ENCODE results near the gene WNT5B. TPM values are rescaled to one million over a fixed set of nuclear protein-coding genes. Genes with fewer than 3 reads are reported as not detected.

The WNT5B gene
- total RNA-seq, 1 donor from 2014 or later, result 11.3 TPM

DNA sequence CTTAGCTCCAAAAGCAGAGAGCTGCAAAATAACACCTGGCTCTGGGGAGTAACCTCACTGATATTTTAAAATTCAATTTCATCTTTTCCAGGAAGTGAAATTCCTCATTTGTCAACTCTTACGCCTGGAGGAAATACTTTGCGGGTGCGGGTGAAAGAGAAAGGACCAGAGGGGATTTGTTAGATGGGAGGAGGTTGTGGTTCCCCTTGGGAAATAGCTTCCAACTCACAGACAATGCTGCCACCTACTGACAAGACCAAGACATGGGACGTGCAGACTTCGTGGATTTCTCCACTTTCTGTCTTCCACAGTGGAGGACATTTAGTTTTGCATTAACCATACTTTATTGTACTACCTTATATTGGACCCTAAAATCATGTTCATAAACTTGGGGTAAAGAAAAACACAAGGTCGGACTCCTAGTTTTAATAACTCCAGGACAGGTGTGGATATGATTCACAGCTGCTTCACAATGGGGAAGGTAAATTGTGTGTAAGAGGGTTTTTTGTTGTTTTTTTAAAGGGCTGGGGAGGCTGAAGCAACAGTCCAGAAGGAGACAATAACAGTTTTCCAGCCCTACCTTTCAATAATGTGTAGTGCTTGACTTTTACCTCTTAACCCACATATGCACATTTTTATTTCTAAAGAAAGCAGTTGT lies 45.5 kb upstream of the WNT5B start:
- peak overlapping the region; percentile 8 for H3K4me3 Mint-ChIP-seq
- H3K4me1 Mint-ChIP-seq (ENCODE audit: unreplicated experiment), result peaks cover 30% of the 10 kb centered on the region
- TF ChIP-seq, protein P1, sequence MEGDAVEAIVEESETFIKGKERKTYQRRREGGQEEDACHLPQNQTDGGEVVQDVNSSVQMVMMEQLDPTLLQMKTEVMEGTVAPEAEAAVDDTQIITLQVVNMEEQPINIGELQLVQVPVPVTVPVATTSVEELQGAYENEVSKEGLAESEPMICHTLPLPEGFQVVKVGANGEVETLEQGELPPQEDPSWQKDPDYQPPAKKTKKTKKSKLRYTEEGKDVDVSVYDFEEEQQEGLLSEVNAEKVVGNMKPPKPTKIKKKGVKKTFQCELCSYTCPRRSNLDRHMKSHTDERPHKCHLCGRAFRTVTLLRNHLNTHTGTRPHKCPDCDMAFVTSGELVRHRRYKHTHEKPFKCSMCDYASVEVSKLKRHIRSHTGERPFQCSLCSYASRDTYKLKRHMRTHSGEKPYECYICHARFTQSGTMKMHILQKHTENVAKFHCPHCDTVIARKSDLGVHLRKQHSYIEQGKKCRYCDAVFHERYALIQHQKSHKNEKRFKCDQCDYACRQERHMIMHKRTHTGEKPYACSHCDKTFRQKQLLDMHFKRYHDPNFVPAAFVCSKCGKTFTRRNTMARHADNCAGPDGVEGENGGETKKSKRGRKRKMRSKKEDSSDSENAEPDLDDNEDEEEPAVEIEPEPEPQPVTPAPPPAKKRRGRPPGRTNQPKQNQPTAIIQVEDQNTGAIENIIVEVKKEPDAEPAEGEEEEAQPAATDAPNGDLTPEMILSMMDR (conservative IDR thresholded peaks at IDR 0.05), result peak; percentile 98
- H3K9me3 Mint-ChIP-seq, result no peaks in the 10 kb centered on the region
- peaks cover 23% of the 10 kb centered on the region for H3K27me3 Mint-ChIP-seq
- DNase-seq (ENCODE audit: extremely low spot score, unreplicated experiment), result no peak
- peak overlapping the region; percentile 12 for H3K27ac Mint-ChIP-seq
- H3K36me3 Mint-ChIP-seq, result peaks cover 11% of the 10 kb centered on the region

DNA sequence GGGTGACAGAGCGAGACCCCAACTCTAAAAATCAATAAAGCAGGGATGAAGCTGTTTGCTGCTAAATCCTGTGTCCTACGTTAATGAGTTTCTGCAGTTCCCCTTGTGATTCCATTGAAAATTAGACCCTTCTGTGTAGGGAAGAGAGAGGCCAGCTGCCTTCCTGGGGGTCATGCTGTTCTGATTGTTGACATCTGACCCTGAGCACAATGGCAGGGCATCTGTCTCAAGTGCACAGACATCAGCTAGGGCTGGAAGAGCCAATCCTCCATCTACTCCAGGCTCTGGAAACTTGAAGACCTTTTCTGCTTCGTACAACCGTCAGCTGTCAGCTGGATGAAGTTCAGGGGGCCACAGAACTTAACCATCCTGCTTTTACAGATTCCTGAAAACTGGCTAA lies 44.7 kb upstream of the WNT5B start:
- no peak overlapping the region for H3K4me3 Mint-ChIP-seq
- H3K27me3 Mint-ChIP-seq, result peaks cover 17% of the 10 kb centered on the region
- no peak overlapping the region for H3K27ac Mint-ChIP-seq
- no peaks in the 10 kb centered on the region for H3K9me3 Mint-ChIP-seq
- peaks cover 14% of the 10 kb centered on the region for H3K36me3 Mint-ChIP-seq
- DNase-seq (ENCODE audit: extremely low spot score, unreplicated experiment), result no peak
- peaks cover 34% of the 10 kb centered on the region for H3K4me1 Mint-ChIP-seq (ENCODE audit: unreplicated experiment)
- TF ChIP-seq, protein P1 (conservative IDR thresholded peaks at IDR 0.05), result no peak

DNA sequence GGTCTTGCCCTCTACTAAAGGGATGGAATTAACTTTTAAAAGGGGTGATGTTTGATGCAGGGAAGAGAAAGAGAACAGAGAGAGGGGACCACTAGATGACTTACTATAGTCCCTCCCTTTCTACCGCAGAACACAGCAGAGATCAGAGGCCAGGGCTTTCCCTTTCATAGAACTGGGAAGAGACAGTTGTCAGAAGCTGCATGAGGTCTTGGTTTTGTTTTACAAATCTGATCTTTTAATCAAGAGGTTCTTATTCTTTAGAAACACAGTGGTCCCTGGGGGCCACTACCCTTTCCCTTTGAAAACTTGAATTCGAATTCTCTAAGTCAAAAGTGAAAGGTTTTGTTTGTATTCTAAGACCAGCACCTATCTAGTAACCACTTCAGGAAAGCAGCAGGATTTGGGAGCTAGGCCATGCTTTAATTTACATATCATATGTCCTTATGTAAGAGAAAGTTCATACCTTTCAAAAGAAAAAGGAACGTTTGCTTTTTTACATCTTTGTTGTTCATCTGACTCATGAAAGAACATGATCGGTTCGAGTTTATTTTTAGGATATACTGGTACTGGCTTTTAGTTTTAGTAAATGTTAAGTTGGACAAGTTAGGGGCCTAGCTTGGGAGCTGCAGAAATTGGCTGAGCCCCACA lies 41.0 kb upstream of the WNT5B start:
- DNase-seq (ENCODE audit: extremely low spot score, unreplicated experiment), result no peak
- Mint-ChIP-seq H3K4me1 (ENCODE audit: unreplicated experiment) (peaks cover 53% of the 10 kb centered on the region), H3K4me3 (peak overlapping the region; percentile 58), H3K27me3 (peaks cover 10% of the 10 kb centered on the region), H3K9me3 (no peaks in the 10 kb centered on the region), H3K36me3 (peaks cover 33% of the 10 kb centered on the region), H3K27ac (peak overlapping the region; percentile 14)
- TF ChIP-seq, protein P1 (conservative IDR thresholded peaks at IDR 0.05), result no peak

DNA sequence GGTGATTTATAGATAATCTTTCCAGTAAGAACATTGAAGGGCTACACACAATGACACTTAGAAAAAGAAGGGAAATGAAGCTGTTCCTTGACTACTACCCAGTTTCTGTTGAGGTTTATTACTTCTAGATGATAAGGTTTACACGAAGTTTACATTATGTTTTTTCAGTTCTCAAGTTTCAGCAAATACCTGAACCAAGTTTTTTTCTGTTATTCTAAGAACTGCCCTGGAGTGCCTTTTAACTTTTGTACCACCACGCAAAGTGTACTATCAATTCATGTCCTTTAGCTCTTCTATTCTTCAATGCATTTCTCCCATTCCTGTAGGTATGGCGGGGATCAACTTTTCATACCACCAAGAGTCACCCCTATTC lies 40.5 kb upstream of the WNT5B start:
- H3K4me1 Mint-ChIP-seq (ENCODE audit: unreplicated experiment), result peaks cover 52% of the 10 kb centered on the region
- no peak for DNase-seq (ENCODE audit: extremely low spot score, unreplicated experiment)
- no peaks in the 10 kb centered on the region for H3K9me3 Mint-ChIP-seq
- TF ChIP-seq, protein P1 (conservative IDR thresholded peaks at IDR 0.05), result no peak
- H3K4me3 Mint-ChIP-seq, result peak overlapping the region; percentile 58
- H3K36me3 Mint-ChIP-seq, result peaks cover 32% of the 10 kb centered on the region
- H3K27me3 Mint-ChIP-seq, result peaks cover 6% of the 10 kb centered on the region
- peak overlapping the region; percentile 14 for H3K27ac Mint-ChIP-seq

DNA sequence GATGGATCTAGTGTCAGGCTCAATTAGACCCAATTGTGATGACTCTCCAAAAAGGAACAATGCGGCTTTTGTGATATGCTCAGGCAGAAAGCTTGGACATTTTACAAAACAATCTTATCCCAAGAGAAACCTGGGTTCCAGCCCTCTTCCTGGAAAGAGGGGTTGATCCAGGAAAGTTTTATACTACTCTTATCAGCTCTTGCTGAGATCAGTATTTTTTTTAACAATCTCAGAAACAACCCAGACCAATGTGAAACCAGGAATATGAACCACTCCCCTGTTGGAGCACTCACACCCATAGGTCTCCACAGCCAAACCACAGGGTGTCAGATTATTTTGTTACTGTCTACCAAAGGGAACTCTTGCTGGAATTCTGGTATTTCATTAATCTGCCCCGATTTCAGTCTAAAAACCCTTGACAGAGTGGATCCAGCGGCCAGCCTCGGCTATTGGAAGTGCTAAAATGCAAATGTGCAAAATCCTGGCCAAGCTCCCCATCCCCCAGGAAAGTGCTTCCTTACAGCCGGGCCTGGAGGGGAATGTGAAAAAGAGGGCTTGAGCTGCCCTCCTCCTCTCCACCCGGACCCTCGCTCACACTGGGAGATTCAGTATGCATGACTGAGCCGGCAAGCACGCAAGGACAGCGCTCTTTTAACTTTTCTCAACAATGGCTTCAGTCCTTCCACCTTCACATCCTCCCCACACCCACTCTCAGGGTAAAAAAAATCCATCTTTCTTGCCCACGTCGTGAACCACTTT lies 38.6 kb upstream of the WNT5B start:
- peaks cover 44% of the 10 kb centered on the region for H3K4me1 Mint-ChIP-seq (ENCODE audit: unreplicated experiment)
- no peaks in the 10 kb centered on the region for H3K9me3 Mint-ChIP-seq
- H3K4me3 Mint-ChIP-seq, result peak overlapping the region; percentile 88
- peaks cover 30% of the 10 kb centered on the region for H3K36me3 Mint-ChIP-seq
- TF ChIP-seq, protein P1 (conservative IDR thresholded peaks at IDR 0.05), result no peak
- H3K27me3 Mint-ChIP-seq, result peaks cover 4% of the 10 kb centered on the region
- no peak for DNase-seq (ENCODE audit: extremely low spot score, unreplicated experiment)
- H3K27ac Mint-ChIP-seq, result peak overlapping the region; percentile 28

Data from type B pancreatic cell (in vitro differentiated cells).